ENCODE measurements around the gene TTPAL.
A peak's percentile ranks its signal among the peaks of the same experiment; 100 is the strongest.
"Not testable (repeated sequence)": the region's sequence is repeated elsewhere in the genome, so short reads cannot be mapped to it uniquely, and the experiment has no call there.

TTPAL gene

DNA sequence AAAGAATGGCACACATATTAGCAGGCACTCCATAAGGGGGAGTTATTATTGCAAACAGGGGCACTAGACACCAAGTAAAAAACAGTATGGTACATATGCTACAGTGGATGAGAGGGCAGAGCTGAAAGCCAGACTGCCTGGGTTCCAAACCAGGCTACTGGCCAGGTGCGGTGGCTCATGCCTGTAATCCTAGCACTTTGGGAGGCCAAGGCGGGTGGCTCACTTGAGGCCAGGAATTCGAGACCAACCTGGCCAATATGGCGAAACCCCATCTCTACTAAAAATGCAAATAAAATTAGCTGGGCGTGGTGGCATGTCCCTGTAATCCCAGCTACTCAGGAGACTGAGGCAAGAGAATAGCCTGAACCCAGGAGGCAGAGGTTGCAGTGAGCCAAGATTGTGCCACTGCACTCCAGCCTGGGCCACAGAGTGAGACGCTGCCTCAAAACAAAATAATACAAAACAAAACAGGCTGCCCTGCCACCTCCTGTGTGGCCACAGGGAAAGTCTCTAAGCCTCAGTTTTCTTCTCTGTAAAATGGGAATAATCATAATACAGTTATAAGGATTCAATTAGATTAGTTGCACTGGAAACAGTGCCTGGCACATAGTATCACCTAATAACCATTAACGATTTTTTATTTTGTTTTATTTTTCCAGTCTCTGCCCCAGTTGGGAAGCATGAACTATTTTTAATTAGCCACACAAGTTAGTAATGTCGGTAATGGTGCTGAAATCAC is 7.5 kb upstream of the TTPAL start:
- DNase-seq: no peak

DNA sequence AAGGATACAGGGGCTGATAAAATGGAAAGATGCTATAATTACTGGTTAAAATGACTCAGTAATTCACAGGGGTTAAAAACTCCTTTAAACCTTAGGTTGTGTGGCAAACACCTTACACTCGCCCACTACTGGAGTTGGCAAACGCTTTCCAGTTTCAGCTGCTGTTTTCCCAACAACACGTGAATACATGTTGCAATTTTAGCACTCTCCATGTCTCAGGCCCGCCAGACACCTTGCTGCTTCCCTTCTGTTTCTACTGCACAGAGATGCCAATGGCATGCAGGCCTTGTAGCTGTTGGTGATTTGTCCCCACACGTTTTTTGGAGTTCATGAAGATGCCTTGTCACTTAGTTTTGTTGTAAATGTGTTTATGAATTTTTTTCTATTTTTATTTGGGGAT is 5.3 kb upstream of the TTPAL start:
- no peak for DNase-seq

DNA sequence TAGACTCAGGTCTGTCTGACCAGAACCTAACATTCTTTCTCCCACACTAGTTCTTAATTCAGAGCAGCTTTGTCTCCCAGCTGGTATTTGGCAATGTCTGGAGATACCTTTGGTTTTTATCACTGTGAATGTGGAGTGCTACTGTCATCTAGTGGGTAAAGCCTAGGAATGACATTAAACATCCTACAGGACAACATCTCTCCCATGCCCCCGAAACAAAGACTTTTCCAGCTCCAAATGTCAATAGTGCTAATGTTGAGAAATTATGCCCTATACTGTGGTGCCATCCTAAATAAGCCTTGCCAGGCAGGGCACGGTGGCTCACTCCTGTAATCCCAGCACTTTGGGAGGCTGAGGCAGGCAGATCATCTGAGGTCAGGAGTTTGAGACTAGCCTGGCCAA is 4.2 kb upstream of the TTPAL start:
- DNase-seq: peak; percentile 36

DNA sequence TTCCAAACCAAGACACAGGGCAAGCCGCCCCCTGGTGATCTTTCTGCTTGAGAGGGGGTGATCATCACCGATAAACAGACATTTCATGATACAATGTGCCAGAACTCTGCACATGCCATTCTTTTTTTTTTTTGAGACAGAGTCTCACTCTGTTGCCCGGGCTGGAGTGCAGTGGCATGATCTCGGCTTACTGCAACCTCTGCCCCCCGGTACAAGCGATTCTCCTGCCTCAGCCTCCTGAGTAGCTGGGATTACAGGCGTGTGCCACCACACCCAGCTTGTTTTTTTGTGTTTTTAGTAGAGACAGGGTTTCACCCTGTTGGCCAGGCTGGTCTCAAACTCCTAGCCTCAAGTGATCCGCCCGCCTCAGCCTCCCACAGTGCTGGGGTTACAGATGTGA is 3.4 kb upstream of the TTPAL start:
- not testable (repeated sequence) for DNase-seq

DNA sequence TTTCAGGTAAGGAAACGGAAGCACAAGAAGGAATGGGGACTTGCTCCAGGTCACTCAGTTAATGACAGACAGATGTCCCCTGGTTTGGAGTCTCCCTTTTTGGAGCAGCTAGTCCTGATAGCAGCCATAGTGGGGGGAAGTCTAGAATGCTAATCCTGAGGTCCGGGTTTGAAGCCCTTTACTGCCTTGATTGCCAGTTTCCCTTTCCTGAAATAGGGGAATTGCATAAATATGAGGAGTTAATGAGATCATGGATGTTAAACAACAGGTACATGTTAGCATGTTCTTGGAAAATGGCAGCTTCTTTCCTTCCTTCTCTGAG is 341 bp upstream of the TTPAL start:
- DNase-seq: no peak

DNA sequence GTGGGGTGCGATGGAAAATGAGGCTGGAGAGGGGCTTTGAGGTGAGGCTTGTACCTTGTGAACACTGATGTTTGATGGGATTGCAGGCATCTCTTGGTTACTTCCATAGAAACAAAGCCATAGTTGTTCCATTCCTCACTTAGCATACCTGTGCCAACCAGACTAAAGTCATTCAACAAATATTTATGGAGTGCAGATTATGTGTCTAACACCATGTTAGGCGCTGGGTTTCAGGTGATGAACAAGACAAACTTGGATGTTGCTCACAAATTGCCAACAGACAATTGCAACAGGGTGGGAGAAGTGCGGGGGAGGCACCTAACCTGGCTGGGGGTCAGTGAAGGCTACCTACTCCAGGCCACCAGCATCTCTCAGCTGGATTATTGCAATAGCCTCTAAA is 1.5 kb downstream of the TTPAL start:
- no peak for DNase-seq

DNA sequence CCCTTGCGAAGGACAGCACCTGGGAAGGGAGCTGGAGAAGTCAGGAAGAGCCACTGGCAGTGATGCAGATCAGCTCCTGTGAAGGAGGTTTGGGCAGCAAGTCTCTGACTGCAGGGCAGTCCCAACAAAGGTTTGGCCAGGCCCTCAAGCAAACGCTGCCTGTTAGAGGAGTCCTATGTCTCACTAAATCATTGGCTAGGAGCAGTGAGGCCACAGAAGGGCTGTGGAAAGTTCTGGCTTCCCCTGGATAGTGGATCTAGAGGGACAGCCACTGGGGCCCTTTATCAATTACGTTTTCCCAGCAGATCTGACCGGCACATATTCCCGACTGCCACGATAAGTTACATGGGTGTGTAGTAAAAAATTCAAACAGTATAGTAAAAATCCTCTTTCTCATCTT is 2.5 kb downstream of the TTPAL start:
- DNase-seq: no peak

DNA sequence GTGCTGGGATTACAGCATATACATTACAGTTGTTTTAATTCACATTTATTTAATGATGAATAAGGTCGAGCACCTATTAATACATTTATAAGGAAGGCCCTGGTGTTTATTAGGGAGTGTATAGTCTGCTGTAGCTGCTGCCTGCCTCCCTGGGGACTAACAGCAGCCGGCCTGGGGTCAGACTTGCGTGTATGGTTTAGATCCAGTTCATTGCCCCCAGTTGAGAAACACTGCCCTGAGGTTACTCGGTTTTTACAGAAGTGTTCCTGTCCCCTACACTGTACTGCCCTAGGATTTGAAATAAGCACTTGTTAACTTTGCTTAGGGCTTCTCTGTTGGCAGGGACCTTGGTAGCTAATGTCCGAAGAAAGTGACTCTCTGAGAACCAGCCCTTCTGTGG is 4.0 kb downstream of the TTPAL start:
- no peak for DNase-seq

DNA sequence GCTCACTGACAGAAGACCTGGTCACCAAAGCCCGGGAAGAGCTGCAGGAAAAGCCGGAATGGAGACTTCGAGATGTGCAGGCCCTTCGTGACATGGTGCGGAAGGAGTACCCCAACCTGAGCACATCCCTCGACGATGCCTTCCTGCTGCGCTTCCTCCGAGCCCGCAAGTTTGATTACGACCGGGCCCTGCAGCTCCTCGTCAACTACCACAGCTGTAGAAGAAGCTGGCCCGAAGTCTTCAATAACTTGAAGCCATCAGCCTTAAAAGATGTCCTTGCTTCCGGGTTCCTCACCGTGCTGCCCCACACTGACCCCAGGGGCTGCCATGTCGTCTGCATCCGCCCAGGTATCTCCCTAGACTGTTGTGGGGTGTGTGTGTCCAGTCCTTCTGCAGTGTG is 4.4 kb downstream of the TTPAL start:
- DNase-seq: no peak

DNA sequence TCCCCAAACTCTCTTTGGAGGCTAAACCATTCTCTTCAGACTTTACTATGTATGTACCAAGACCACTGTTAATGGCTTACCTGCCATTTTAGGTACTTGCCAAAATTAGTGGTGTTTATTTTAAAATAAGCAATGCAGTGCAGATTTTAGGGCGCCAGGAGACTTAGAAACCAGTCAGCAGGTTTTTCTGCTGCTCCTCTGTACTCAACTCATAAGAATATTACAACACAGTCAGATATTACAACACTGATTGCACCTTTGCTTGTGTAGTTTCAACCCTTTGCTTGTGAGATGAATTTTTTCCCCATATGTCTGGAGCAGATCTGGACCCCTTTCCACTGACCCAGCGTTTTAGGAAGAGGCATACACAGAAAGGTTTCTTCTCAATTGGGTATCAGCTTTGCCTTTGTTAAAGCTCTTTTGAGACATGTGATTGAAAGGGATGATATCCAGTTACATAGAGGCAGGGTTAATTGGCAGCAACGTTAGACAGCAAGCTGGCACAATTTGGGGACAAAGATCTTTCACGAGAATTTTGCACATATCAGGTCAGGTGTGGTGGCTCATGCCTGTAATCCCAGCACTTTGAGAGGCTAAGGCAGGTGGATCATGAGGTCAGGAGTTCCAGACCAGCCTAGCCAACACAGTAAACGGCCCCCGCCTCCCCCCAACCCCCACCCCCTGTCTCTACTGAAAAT is 6.2 kb downstream of the TTPAL start:
- no peak for DNase-seq

DNA sequence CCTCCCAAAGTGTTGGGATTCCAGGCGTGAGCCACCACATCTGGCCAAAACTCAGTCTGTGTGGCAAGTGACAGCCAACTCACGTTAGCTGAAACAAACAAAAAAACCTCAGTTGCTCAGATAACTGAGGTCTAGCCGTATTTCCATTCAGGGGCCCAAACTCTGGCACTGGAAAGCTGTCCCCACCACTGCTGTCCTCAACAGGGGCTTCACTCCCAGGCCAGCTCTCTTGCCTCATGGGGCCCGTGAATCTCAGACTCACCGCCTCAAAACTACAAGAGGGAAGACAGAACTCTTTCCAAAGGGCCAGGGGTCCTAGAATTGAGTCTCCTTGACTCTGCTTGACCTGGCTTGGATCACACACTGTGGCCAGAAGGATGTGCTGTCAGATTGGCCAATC is 7.4 kb downstream of the TTPAL start:
- DNase-seq: no peak

DNA sequence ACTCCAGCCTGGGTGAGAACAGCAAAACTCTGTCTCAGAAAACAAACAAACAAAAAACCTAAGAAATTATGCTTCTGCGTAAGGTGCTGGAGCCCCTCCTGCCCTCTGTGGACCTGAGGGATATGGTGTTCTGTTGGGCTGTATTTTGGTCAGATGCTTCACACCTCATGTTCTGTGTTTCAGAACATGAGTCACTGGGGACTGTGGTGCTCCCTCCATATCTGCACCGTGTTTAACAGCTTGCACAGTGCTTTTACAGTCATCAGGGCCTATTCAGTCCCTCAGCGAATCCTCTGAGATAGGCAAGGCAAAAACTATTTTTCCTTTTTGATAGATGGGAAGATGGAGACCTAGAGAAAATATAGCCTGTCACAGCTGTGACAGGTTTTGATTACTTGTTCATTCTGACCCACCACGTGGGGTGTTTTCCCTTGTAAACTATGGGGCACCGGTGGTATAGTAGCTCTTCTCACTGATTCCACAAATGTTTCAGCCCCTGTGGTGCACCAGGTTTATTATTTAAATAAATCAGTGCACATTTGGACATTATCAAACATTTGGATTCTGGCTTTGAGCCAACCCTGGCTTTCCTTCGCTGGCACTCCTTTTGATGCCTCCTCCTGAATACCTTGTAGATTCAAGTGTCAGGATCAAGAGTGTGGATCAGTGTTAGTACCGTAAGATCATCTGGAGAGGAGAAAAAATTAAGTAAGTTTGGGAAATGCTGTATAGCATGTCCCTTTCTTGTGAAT is 9.6 kb downstream of the TTPAL start:
- DNase-seq: no peak

DNA sequence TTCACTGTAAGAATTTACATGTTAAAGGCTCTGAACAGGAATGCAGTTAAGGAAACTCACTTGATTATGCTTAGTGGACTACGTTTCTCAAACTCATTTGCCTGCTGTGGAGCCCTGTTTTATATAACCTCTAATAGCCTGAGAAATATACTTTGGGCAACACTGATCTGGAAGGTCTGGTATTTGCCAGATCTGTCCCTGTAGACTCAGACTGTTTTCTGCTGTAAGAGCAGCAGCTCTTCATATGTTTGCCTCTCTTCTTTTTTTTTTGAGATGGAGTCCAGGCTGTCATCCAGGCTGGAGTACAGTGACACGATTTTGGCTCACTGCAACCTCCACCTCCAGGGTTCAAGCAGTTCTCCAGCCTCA is 10.1 kb downstream of the TTPAL start:
- no peak for DNase-seq

DNA sequence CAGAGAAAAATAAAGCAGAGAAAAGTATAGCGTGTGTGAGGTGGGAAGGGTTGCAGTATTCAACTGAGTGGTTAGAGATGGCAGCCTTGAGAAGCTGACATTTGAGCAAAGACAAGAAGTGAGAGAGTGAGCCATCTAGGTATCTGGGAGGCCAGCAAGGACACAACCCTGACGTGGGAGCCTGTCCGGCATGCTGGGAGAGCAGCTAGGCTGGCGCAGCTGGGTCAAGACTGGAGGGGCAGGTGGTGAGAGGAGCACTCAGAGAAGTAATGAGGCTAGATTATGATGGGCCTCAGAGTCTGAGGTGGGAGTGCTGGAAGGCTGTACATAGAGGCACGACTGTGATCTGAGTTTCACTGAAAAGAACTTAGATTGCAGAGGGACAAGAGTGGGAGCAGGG is 12.9 kb downstream of the TTPAL start:
- DNase-seq: no peak

DNA sequence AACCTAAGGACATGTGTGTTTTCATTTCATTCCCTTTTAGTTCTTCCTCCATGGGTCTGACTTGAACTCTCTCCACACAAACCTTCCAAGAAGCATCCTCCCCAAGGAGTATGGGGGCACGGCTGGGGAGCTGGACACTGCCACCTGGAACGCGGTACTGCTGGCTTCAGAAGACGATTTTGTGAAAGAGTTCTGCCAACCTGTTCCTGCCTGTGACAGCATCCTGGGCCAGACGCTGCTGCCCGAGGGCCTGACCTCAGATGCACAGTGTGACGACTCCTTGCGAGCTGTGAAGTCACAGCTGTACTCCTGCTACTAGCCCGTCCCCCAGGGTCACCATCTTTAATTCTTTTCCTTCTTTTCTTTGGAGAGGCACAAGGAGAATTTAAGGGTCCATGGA is 13.5 kb downstream of the TTPAL start:
- DNase-seq: no peak

DNA sequence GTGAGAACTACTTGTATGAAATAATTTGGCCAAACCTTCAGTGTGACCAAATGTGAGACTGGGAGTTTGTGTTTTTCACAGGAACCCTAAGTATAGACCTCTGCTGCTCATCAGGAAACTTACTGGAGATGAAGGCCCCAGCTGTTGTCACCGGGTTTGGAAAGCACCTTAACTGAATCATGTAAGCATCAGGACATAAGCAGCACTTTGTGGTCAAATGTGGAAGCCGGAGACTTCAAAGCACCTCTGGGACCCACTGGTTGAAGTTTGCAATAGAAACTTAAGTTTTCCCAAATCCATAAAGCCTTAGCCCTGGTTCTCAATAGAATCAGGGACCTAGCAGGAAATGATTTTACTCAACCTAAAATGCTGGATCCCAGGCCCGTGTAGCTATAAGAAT is 14.3 kb downstream of the TTPAL start:
- no peak for DNase-seq

DNA sequence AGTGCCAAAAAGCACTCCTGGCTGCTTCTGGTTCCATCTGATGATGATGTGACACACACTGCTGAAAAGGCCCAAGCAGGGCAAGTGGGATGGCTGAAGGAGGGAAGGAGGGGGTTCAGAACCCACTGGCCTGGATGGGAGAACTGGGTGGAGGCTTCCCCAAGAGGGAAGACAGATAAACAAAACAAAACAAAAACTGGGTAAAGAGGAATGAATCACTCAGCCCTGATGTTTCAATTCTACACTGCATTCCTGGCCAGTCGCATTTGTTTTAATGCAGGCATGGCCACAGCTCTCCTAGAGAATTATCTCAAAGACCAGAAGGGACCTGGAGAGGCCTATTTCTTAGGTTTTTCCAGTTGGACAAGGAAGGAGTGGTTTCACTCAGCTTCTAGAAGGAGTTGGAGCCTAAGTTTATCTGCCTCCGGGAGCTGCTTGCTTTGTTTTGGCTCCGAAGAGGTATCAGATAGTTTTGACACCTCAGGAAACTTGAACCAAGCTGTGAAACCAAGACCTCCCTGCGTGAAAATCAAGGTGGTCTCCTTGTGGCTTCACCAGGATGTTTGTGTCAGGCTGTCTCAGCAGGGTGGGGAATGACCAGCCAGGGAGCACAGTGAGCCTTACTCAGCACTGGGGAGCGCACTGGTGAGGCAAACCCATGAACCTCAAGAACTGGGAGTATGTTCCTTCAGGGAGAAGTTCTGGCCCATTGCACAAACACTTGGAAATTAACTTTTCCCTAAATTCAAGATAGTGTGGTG is 16.1 kb downstream of the TTPAL start:
- no peak for DNase-seq

DNA sequence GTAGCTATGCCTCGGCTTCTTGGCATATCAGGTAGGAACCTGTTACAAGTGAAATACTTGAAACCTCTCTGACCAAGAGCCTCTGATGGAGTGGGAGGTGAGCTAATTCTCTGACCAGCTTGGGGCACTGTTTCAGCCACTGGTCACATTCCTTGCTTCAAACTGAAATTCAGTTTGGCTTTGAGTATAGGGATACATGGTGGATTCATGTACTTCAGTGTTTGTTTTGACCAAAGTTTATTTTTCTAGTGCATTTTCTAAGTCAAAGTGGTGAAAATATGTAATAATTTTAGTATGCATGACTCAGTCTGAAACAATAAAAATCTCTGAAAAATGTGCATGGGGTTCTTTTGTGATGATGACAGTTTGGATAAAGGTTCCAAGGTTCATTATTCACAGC is 18.6 kb downstream of the TTPAL start:
- DNase-seq: no peak

DNA sequence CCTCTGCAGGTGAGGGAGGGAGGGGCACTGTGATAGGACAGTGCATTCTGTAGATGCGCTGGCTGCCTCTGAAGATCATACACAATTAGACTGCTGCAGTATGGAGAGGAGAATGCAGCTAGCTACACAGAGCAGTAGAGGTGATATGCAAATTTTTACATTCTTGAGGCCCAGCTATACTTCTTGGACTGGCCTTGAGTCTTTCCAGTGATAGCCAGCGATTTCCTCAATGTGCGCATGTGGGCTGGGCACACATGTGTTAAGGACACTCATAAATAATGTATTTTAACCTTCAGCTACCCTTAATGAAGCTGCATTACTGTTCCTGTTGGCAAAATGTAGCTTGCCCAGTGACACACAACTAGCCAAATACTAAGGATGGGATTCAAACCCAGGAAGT is 19.0 kb downstream of the TTPAL start:
- DNase-seq: no peak

DNA sequence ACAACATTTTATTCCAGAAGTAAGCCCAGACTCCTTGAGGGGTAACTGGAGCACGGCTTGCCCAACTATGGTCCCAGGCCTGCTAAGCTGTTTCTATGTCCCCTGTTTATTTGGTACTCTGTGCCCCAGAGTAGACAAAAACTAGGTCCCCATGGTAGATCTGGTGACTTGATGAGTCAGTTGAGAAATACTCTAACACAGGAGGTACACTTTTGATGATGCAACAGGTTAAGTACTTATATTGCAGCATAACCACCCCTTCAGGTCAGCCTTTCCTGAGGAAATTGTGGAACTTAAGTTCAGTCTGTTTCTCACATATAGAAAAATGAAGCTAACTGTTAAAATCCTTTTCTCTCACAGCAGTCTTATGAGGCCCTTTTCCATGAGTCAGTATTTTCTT is 19.6 kb downstream of the TTPAL start:
- no peak for DNase-seq

DNA sequence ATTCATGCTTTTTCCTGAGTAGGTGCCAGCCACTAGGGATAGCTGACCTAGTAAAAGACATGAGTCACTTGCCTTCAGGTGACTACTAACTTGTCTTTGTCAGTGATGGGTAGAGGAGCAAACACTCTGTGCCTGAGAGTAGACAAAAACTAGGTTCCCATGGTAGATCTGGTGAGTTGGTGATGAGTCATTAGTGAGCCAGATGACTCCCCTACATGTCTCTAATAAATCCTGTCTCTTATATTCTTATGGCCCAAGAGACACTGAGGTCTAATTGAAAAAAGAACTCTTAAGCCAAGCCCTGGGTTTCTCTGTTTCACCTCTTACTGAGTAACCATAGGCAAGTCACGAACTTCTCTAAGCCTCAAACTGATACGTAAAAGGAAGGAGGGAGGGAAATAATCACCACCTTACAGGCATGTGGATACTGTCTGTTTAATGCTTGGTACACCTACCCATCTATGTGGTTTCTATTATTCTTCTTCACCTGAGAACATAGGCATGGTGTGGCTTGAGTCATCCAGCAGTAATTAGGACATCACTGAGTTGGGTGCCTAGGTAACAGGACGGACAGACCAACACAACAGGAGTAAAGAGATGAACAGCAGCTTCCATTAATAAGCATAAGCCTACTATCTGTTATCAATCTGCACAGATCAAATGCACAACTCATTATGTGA is 20.3 kb downstream of the TTPAL start:
- no peak for DNase-seq

DNA sequence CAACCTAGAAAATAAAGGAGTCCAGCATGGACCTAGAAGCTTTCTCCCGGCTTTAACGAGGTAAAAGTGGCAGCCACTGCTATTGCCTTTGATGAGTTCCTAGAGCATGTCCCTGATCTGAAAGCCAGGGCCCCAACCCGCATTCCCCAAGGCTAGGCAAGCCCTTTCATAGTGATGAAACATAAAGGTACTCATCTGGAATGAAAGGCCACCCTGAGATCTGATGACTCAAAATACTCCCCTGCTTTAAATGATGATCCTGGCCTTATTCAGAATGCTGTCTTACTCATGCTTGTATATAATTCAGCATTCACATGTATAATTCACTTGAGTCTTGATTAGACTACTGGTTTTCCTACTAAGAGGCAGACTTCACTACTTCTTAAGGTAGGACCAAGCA is 21.3 kb downstream of the TTPAL start:
- DNase-seq: no peak

DNA sequence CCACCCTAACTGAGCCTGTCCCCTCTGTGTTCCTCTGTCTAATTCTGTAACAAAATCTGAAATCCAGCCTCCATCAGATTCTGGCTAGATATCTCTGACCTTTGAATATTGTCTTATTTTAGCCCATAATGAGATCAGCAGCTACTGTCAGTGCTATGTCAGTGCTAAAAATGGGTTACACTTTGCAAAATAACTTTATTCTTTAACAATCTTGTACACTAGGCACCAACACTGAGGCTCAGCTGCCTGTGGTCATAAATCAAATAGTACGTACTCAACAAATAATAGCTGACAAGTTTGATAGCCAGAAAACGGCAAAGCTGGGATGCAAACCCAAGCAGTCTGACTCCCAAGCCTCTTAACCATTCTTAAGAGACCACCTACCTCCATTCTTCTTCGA is 22.1 kb downstream of the TTPAL start:
- DNase-seq: no peak
